Loucy (cell line): ENCODE data around the gene ASB1.
A peak's percentile ranks its signal among the peaks of the same experiment; 100 is the strongest.

ENCODE experiments used
- H2AFZ ChIP-seq: fragments of 200-600 bp; sonication (generic); 2 replicates; pipeline ENCODE4 v1.6.0; 2016; ENCODE audit warnings: antibody characterized with exemption, mild to moderate bottlenecking, low read length, moderate library complexity
- H3F3A ChIP-seq: fragments of 200-600 bp; 2 replicates; pipeline ENCODE4 v1.6.0; 2016; ENCODE audit warnings: antibody characterized with exemption, low read depth, mild to moderate bottlenecking
- H3K27me3 ChIP-seq: fragments of 200-600 bp; sonication (generic); 2 replicates; pipeline ENCODE4 v1.6.1; 2014; ENCODE audit warnings: low read length, mild to moderate bottlenecking; ENCODE audit not compliant: insufficient read depth, poor library complexity, severe bottlenecking
- H3K36me3 ChIP-seq: fragments of 200-600 bp; sonication (generic); 2 replicates; pipeline ENCODE4 v1.6.1; 2016; ENCODE audit warnings: low read length; ENCODE audit not compliant: insufficient read depth
- H3K4me1 ChIP-seq: fragments of 200-600 bp; sonication (generic); 2 replicates; pipeline ENCODE4 v1.5.1; 2014; ENCODE audit warnings: low read length, mild to moderate bottlenecking; ENCODE audit not compliant: insufficient read depth, poor library complexity, severe bottlenecking
- H3K4me2 ChIP-seq: fragments of 200-600 bp; sonication (generic); 2 replicates; pipeline ENCODE4 v1.6.0; 2014; ENCODE audit warnings: antibody characterized with exemption, low read length, low read depth, mild to moderate bottlenecking; ENCODE audit not compliant: poor library complexity, severe bottlenecking
- H3K4me3 ChIP-seq: fragments of 200-600 bp; sonication (generic); 2 replicates; pipeline ENCODE4 v1.5.1; 2014; ENCODE audit warnings: low read length, mild to moderate bottlenecking, mixed read lengths; ENCODE audit not compliant: poor library complexity, severe bottlenecking
- H3K79me2 ChIP-seq: fragments of 200-600 bp; sonication (generic); 2 replicates; pipeline ENCODE4 v1.6.1; 2014; ENCODE audit warnings: low read length; ENCODE audit not compliant: insufficient read depth
- H3K9ac ChIP-seq: fragments of 200-600 bp; sonication (generic); 2 replicates; pipeline ENCODE4 v1.6.0; 2014; ENCODE audit warnings: mild to moderate bottlenecking, low read depth, low read length, moderate library complexity; ENCODE audit not compliant: poor library complexity, severe bottlenecking
- H3K9me2 ChIP-seq: fragments of 200-600 bp; sonication (generic); replicated peaks from 2 replicates; pipeline ENCODE4 v1.6.1; 2016; ENCODE audit warnings: low read depth, low read length, mixed read lengths
- H3K9me3 ChIP-seq: fragments of 200-600 bp; sonication (generic); 2 replicates; pipeline ENCODE4 v1.6.1; 2014; ENCODE audit warnings: mild to moderate bottlenecking, antibody characterized with exemption, low read length, low read depth; ENCODE audit not compliant: insufficient read depth
- H4K20me1 ChIP-seq: fragments of 200-600 bp; sonication (generic); 2 replicates; pipeline ENCODE4 v1.6.0; 2014; ENCODE audit warnings: antibody characterized with exemption, low read length, mild to moderate bottlenecking; ENCODE audit not compliant: insufficient read depth, poor library complexity, severe bottlenecking
- CTCF ChIP-seq: fragments of 200-600 bp; sonication (generic); conservative IDR thresholded peaks from 2 replicates; pipeline ENCODE4 v1.5.1; 2014; ENCODE audit warnings: mild to moderate bottlenecking, antibody characterized with exemption, low read length
- EZH2phosphoT487 ChIP-seq: fragments of 200-600 bp; IDR thresholded peaks from 2 replicates; pipeline ENCODE4 v1.6.1; 2018; ENCODE audit warnings: antibody characterized with exemption, mild to moderate bottlenecking, moderate library complexity, borderline replicate concordance

The ASB1 gene

GRCh38 chr2:238492840-238493239, 66.1 kb downstream of the ASB1 start:
- Histone ChIP-seq H2AFZ (peak overlapping the region; percentile 73; the same call in 1 of the 2 replicates), H3K27me3 (no peaks in the 10 kb centered on the region), H3K4me1 (peaks cover 66% of the 10 kb centered on the region), H3K4me2 (peak overlapping the region; percentile 80), H3K9me2 (no peaks in the 10 kb centered on the region), H3F3A (peaks cover 10% of the 10 kb centered on the region; the same call in 1 of the 2 replicates), H3K36me3 (no peaks in the 10 kb centered on the region), H3K9me3 (no peaks in the 10 kb centered on the region), H3K4me3 (peak overlapping the region; percentile 65), H3K9ac (peak overlapping the region; percentile 69), H4K20me1 (no peaks in the 10 kb centered on the region), H3K79me2 (no peaks in the 10 kb centered on the region)
- TF ChIP-seq EZH2phosphoT487 (no peak), CTCF (no peak)

- Histone ChIP-seq H3K4me1 (peaks cover 70% of the 10 kb centered on the region), H3K4me3 (peak overlapping the region; percentile 65), H3K36me3 (no peaks in the 10 kb centered on the region), H3K79me2 (no peaks in the 10 kb centered on the region), H3F3A (peaks cover 10% of the 10 kb centered on the region; the same call in 1 of the 2 replicates), H4K20me1 (no peaks in the 10 kb centered on the region), H3K27me3 (no peaks in the 10 kb centered on the region), H3K9me3 (no peaks in the 10 kb centered on the region), H3K9ac (peak overlapping the region; percentile 69), H3K9me2 (no peaks in the 10 kb centered on the region), H3K4me2 (peak overlapping the region; percentile 80), H2AFZ (no peak overlapping the region)
- TF ChIP-seq CTCF, result no peak
- TF ChIP-seq EZH2phosphoT487, result no peak
Observed at GRCh38 chr2:238493411-238493810, 66.7 kb downstream of the ASB1 start.

GRCh38 chr2:238493880-238494572, 67.3 kb downstream of the ASB1 start:
- Histone ChIP-seq H4K20me1 (no peaks in the 10 kb centered on the region), H3K9me3 (no peaks in the 10 kb centered on the region), H3K27me3 (no peaks in the 10 kb centered on the region), H3K9me2 (no peaks in the 10 kb centered on the region), H3K9ac (peak overlapping the region; percentile 69), H3K36me3 (no peaks in the 10 kb centered on the region), H2AFZ (peak overlapping the region; percentile 41; the same call in 1 of the 2 replicates), H3K79me2 (no peaks in the 10 kb centered on the region), H3F3A (peaks cover 10% of the 10 kb centered on the region; the same call in 1 of the 2 replicates), H3K4me1 (peaks cover 75% of the 10 kb centered on the region), H3K4me3 (peak overlapping the region; percentile 65), H3K4me2 (peak overlapping the region; percentile 80)
- TF ChIP-seq EZH2phosphoT487, result no peak
- no peak for TF ChIP-seq CTCF
